Smooth muscle cell (in vitro differentiated cells): ENCODE data around the gene GJC2. TPM values are rescaled to one million over a fixed set of nuclear protein-coding genes. Genes with fewer than 3 reads are reported as not detected.

Experiments
- DNase-seq: peaks from one replicate; lab custom pipeline; 2025; ENCODE audit not compliant: unreplicated experiment; lab: John Stamatoyannopoulos, UW
- H2AFZ ChIP-seq: fragments of 200-600 bp; sonication (generic); 2 replicates; pipeline ENCODE4 v1.6.0; 2016; ENCODE audit warnings: antibody characterized with exemption, low read depth, mild to moderate bottlenecking
- H3F3A ChIP-seq: fragments of 200-600 bp; sonication (generic); 2 replicates; pipeline ENCODE4 v1.6.0; 2017; ENCODE audit warnings: antibody characterized with exemption, low read depth
- H3K27ac ChIP-seq: fragments of 200-600 bp; sonication (generic); 2 replicates; pipeline ENCODE4 v1.5.1; 2016; ENCODE audit warnings: low read depth, mild to moderate bottlenecking
- H3K27me3 ChIP-seq: fragments of 200-600 bp; sonication (generic); 2 replicates; pipeline ENCODE4 v1.6.1; 2016; ENCODE audit warnings: low read depth, mild to moderate bottlenecking
- H3K36me3 ChIP-seq: fragments of 200-600 bp; sonication (generic); 2 replicates; pipeline ENCODE4 v1.5.1; 2016; ENCODE audit warnings: low read depth
- H3K4me1 ChIP-seq: fragments of 200-600 bp; sonication (generic); 2 replicates; pipeline ENCODE4 v1.5.1; 2016; ENCODE audit warnings: low read depth
- H3K4me2 ChIP-seq: fragments of 200-600 bp; sonication (generic); 2 replicates; pipeline ENCODE4 v1.6.0; 2016; ENCODE audit warnings: mild to moderate bottlenecking
- H3K4me3 ChIP-seq: fragments of 200-600 bp; sonication (generic); 2 replicates; pipeline ENCODE4 v1.5.1; 2016; ENCODE audit warnings: mild to moderate bottlenecking
- H3K79me2 ChIP-seq: fragments of 200-600 bp; sonication (generic); 2 replicates; pipeline ENCODE4 v1.6.0; 2016; ENCODE audit warnings: low read depth, mild to moderate bottlenecking
- H3K9ac ChIP-seq: fragments of 200-600 bp; sonication (generic); 2 replicates; pipeline ENCODE4 v1.6.0; 2016; ENCODE audit warnings: low read depth
- H3K9me3 ChIP-seq: fragments of 200-600 bp; sonication (generic); replicated peaks from 2 replicates; pipeline ENCODE4 v1.5.1; 2016; ENCODE audit warnings: low read depth
- H4K20me1 ChIP-seq: fragments of 200-600 bp; sonication (generic); 2 replicates; pipeline ENCODE4 v1.6.0; 2016; ENCODE audit warnings: low read depth
- CTCF ChIP-seq: fragments of 200-600 bp; sonication (generic); IDR thresholded peaks from 2 replicates; pipeline ENCODE4 v1.5.1; 2017; ENCODE audit warnings: borderline replicate concordance, mild to moderate bottlenecking, antibody characterized with exemption; ENCODE audit not compliant: insufficient read depth, poor library complexity, severe bottlenecking
- WGBS: methylation state at CpG from one replicate; pipeline ENCODE4 v1.1.7; 2016; ENCODE audit warnings: low lambda C conversion rate; 5-methylcytosine and 5-hydroxymethylcytosine counted together
- polyA plus RNA-seq: library from polyadenylated mRNA; unstranded; fragments of >200 nt; fragmentation: Nextera tagmentation; extraction: Ambion mirVana; gene quantifications from 2 replicates; pipeline ENCODE4 v1.2.1, GENCODE V29; 2016
- total RNA-seq: library from RNA; depleted of rRNA; stranded (reverse); fragments of >200 nt; gene quantifications from 2 replicates; pipeline ENCODE4 v1.2.3, GENCODE V29; 2014

GJC2 gene
- total and polyA plus RNA-seq, 2 experiments from 2014 or later, result 0.29 TPM; not detected in 1

DNA sequence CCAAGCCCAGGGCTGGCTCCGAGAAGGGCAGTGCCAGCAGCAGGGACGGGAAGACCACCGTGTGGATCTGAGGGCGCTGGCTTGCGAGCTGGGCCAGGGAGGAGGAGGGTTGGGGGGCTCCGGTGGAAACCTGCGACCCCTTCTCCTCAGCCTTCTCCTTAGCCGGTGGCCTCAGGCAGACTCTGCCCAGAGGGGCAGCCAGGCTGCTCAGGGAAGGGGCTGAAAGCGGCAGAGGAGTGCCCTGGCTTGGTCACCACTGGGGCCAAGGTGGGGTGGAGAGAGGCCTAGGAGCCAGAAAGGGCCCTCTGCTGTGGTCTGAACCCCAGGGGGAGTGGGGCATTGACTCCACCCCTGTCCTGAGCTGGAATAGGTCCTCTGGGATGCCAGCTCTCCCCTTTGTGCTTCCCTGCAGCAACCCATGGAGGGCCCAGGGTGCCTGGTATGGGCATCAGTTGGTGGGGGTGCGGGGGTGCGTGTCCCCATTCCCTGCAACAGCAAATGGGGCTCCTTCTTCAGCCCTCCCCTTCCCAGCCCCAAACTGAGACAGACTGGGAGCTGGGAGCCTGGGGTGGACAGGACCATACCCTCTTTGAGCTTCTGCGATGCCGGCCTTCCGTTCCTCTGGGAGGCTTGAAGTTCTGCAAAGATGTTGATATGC lies 9.4 kb downstream of the GJC2 start:
- H3K4me1 ChIP-seq, result peaks cover 8% of the 10 kb centered on the region
- no peak overlapping the region for H3K27ac ChIP-seq
- no peaks in the 10 kb centered on the region for H3K79me2 ChIP-seq
- no peak overlapping the region for H3K9ac ChIP-seq
- no peaks in the 10 kb centered on the region for H3F3A ChIP-seq
- no peak overlapping the region for H3K4me3 ChIP-seq
- H2AFZ ChIP-seq, result no peak overlapping the region
- no peak for TF ChIP-seq CTCF
- no peaks in the 10 kb centered on the region for H3K36me3 ChIP-seq
- no peaks in the 10 kb centered on the region for H3K9me3 ChIP-seq
- H3K4me2 ChIP-seq, result no peak overlapping the region
- DNase-seq, result no peak
- no peaks in the 10 kb centered on the region for H3K27me3 ChIP-seq
- 95% methylated on average over 14 of the region's 14 CpGs for WGBS
- no peaks in the 10 kb centered on the region for H4K20me1 ChIP-seq

- Histone ChIP-seq H4K20me1 (no peaks in the 10 kb centered on the region), H3K36me3 (no peaks in the 10 kb centered on the region), H3K4me3 (no peak overlapping the region), H3F3A (no peaks in the 10 kb centered on the region), H3K27ac (no peak overlapping the region), H3K4me1 (peaks cover 13% of the 10 kb centered on the region), H3K9me3 (no peaks in the 10 kb centered on the region), H3K27me3 (no peaks in the 10 kb centered on the region), H3K4me2 (no peak overlapping the region), H3K79me2 (no peaks in the 10 kb centered on the region), H3K9ac (no peak overlapping the region), H2AFZ (no peak overlapping the region)
- TF ChIP-seq CTCF, result no peak
- 89% methylated on average over 15 of the region's 15 CpGs for WGBS
- no peak for DNase-seq
Observed at GRCh38 chr1:228160201-228160761, 10.6 kb downstream of the GJC2 start.

DNA sequence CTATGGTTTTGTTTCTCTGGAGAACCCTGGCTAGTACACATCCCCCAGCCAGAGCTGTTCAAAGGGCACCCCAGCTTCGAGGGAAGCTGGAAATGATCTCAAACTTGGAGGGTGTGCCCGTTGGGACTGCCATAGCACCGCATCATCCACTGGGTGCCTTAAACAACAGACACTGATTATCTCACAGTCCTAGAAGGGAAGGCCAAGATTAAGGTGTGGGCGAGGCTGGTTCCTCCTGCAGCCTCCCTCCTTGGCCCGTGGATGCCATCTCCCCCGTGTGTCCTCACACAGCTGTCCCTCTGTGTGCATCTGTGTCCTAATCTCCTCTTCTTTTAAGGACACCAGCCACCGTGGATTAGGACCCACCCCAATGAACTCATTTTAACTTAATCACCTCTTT lies 11.6 kb downstream of the GJC2 start:
- peak overlapping the region; percentile 35 for H3K27ac ChIP-seq
- H3K4me1 ChIP-seq, result peaks cover 13% of the 10 kb centered on the region
- H3K79me2 ChIP-seq, result no peaks in the 10 kb centered on the region
- no peaks in the 10 kb centered on the region for H3K27me3 ChIP-seq
- H4K20me1 ChIP-seq, result no peaks in the 10 kb centered on the region
- 60% methylated on average over 7 of the region's 7 CpGs for WGBS
- no peak overlapping the region for H2AFZ ChIP-seq
- no peak for DNase-seq
- no peak overlapping the region for H3K9ac ChIP-seq
- H3K4me2 ChIP-seq, result no peak overlapping the region
- H3K4me3 ChIP-seq, result no peak overlapping the region
- no peaks in the 10 kb centered on the region for H3F3A ChIP-seq
- TF ChIP-seq CTCF, result no peak
- no peaks in the 10 kb centered on the region for H3K9me3 ChIP-seq
- no peaks in the 10 kb centered on the region for H3K36me3 ChIP-seq

GRCh38 chr1:228161866-228162265 lies 12.1 kb downstream of the GJC2 start:
- H3K9ac ChIP-seq, result no peak overlapping the region
- H3K27ac ChIP-seq, result peak overlapping the region; percentile 35
- no peaks in the 10 kb centered on the region for H4K20me1 ChIP-seq
- peaks cover 13% of the 10 kb centered on the region for H3K4me1 ChIP-seq
- peaks cover 3% of the 10 kb centered on the region for H3K79me2 ChIP-seq
- H2AFZ ChIP-seq, result no peak overlapping the region
- no peak overlapping the region for H3K4me2 ChIP-seq
- no peaks in the 10 kb centered on the region for H3F3A ChIP-seq
- DNase-seq, result no peak
- H3K36me3 ChIP-seq, result no peaks in the 10 kb centered on the region
- no peak for TF ChIP-seq CTCF
- no peaks in the 10 kb centered on the region for H3K27me3 ChIP-seq
- no peaks in the 10 kb centered on the region for H3K9me3 ChIP-seq
- 93% methylated on average over 9 of the region's 9 CpGs for WGBS
- no peak overlapping the region for H3K4me3 ChIP-seq
